Right ventricle myocardium inferior (tissue), 1 donor: ENCODE data around the gene PTOV1. TPM values are rescaled to one million over a fixed set of nuclear protein-coding genes. Genes with fewer than 3 reads are reported as not detected.

Experiments used
- ATAC-seq: fragments of 200-7000 bp; cut with Tn5 transposase; one replicate; pipeline ENCODE4 v1.9.1; 2020; ENCODE audit warnings: mild to moderate bottlenecking, moderate library complexity
- DNase-seq: peaks from one replicate; pipeline ENCODE4 v3.0.0; 2021; ENCODE audit errors: missing footprints
- intact Hi-C: fragments of 100-400 bp; cut with DNase I; formaldehyde crosslinking; loops from one replicate; pipeline ENCODE4 v1.11.0; 2022
- total RNA-seq: library from RNA; stranded (reverse); fragmentation: NEBNext Ultra II Directional; extraction: Animal tissue kit (Norgen Biotek cat#: 25700); gene quantifications from one replicate; pipeline ENCODE4 v1.2.1, GENCODE V29; 2021
- donor health status: DM: no; HTN: yes; CAD: no; lungs with severe emphysema.

The PTOV1 gene
- total RNA-seq, 1 donor from 2014 or later = 122 TPM

DNA sequence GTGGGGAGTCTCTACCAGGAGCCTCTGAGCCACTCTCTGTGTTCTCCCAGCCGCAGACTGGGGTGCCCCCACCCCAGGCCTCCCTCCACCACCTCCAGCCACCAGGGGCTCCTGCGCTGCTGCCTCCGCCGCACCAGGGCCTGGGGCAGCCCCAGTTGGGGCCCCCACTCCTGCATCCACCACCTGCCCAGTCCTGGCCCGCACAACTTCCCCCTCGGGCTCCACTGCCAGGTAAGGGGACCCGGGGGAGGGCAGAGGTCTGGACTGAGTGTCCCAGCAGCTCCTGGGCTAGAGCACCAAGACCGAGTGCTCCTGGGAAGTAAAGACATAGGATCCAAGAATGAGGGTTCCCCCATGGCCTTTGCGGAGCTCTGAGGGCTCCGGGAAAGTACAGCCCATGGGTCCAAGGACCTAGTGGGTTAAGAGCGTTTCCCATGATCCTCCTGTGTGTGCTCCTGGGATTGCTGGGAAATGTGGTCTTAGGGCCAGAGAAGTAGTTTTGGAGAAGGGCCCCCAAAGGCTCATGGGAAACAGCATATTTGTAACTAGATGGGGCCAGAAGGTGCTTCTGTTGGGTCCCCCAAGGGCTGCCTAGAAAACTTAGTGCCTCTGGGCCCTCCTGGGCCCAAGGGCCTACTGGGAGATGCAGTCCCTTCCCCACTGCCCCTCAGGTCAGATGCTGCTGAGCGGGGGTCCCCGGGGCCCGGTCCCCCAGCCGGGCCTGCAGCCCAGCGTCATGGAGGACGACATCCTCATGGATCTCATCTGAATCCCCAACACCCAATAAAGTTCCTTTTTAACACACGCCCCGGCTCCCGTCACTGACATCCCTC is 14.6 kb upstream of the PTOV1 start:
- DNase-seq (no peak), ATAC-seq (no peak)
- intact Hi-C loops = no loop called here

GRCh38 chr19:49837009-49837310 is 14.0 kb upstream of the PTOV1 start:
- DNase-seq (no peak), ATAC-seq (no peak)
- intact Hi-C loops = no loop called here

GRCh38 chr19:49837425-49837824 is 13.5 kb upstream of the PTOV1 start:
- DNase-seq (no peak), ATAC-seq (no peak)
- intact Hi-C loops = no loop called here

- ATAC-seq (peak; percentile 55), DNase-seq (no peak)
- intact Hi-C loops = loop anchor here (2.0 kb wide), 1 partner anchor 14 kb away; no protein-coding TSS in a partner anchor
Observed at GRCh38 chr19:49838885-49839588, 11.9 kb upstream of the PTOV1 start.

GRCh38 chr19:49839713-49840112 is 11.2 kb upstream of the PTOV1 start:
- no peak for ATAC-seq
- intact Hi-C loops = loop anchor here (2.0 kb wide), 1 partner anchor 15 kb away; no protein-coding TSS in a partner anchor
- no peak for DNase-seq

DNA sequence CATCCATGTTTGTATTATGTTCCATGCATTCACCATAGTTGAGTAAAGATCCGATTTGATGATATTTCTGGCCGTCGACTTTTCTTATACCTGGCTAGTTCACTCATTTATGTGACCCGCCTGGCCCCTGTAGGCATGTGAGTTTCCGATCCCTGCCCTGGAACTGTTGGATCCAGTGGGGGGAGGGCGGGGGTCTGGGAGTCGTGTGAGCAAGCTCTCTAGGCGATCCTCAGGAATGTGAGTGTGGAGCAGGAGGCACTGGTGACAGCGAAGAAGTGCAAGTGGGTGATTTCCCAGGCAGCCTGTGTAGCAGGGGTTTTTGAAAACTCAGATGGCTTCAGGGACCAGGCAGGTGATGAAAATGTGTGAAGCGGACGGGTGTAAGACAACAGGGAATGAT is 10.6 kb upstream of the PTOV1 start:
- DNase-seq (no peak), ATAC-seq (no peak)
- intact Hi-C loops = no loop called here

DNA sequence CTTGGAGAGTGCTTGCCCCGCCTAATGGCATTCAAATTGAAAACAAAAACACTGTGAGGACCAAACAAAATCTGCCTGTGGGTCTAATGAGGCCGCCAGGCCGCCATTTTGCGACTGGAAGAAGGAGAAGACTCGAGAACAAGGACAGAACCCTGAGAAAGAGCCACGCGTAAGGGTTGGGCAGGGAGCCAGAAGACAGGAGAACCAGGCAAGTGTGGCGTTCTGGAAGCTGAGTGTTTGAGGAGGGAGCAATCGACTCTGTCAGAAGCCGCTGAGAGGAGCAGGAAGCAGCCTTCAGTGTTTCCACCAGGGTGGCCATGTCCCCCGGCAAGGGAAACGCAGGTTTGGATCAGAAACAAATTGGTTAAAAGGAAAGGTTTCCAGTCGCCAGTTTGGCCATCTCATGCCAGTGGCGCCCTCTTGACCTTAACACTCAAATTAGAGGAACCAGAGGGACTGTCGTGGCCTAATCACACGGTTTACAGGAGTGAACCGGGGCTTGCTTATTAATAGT is 10.2 kb upstream of the PTOV1 start:
- DNase-seq (no peak), ATAC-seq (no peak)
- intact Hi-C loops = no loop called here

DNA sequence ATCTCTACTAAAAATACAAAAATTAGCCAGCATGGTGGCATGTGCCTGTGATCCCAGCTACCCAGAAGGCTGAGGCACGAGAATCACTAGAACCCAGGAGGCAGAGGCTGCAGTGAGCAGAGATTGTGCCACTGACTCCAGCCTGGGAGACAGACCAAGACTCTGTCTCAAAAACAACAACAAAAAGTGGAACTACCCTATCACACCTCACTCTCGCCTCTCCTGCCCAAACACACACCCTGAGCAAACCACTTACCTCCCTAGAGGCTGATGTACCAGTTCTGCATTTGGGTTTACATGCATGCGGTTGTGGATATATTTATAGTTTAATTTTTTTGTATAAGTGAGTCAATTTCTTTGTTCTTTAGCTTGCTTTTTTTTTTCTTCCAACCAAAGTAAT is 7.7 kb upstream of the PTOV1 start:
- no peak for DNase-seq
- ATAC-seq = no peak
- intact Hi-C loops = no loop called here

DNA sequence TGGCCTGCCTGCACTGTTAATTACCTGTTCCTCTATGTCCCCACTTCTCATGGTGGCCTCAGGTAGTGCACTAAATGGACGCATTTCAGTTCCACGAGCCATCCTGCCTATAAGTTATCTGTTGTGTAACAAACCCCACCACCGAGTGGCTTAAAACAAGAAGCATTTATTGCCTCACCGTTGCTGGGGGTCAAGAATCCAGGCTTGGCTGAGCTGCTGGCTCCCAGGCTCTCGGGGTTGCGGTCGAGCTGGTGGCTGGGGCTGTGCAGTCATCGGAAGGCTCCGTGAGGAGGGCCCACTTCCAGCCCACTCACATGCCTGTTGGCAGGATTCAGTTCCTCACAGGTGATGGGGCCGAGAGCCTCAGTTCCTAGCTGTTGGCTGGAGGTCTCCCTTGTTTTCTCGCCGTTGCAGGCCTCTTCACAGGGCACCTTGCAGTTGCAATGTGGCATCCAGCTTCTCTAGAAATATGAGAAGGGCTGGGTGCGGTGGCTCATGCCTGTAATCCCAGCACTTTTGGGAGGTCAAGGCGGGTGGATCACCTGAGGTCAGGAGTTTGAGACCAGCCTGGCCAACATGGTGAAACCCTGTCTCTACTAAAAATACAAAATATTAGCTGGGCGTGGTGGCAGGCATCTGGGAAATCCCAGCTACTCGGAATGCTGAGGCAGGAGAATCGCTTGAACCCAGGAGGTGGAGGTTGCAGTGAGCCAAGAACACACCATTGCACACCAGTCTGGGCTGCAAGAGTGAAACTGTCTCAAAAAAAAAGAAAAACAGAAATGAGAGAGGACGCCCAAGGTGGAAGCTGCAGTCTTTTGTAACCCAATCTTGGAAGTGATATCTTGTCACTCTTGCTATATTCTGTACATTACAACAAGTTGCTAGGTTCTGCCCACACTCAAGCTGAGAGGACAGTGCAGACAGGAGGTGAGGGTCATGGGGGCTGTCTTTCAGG is 6.5 kb upstream of the PTOV1 start:
- no peak for ATAC-seq
- DNase-seq = no peak
- intact Hi-C loops = no loop called here

GRCh38 chr19:49845414-49845813 is 5.5 kb upstream of the PTOV1 start:
- ATAC-seq (no peak), DNase-seq (no peak)
- intact Hi-C loops = no loop called here

DNA sequence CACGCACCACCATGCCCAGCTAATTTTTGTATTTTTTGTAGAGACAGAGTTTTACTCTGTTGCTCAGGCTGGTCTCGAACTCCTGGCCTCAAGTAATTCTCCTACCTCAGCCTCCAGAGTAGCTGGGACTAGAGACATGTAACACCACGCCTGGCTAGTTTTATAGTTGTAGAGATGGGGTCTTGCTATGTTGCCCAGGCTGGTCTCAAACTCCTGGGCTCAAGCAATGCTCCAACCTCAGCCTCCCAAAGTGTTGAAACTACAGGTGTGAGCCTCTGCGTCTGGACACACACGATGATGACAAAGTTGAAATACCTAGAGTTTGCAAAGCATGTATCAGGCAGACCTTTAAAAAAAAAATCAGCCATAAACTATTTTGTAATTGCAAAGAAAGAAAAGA is 4.6 kb upstream of the PTOV1 start:
- intact Hi-C loops = no loop called here
- no peak for DNase-seq
- ATAC-seq = no peak

- DNase-seq (no peak), ATAC-seq (no peak)
- intact Hi-C loops = no loop called here
Observed at GRCh38 chr19:49847731-49848696, 2.9 kb upstream of the PTOV1 start.

DNA sequence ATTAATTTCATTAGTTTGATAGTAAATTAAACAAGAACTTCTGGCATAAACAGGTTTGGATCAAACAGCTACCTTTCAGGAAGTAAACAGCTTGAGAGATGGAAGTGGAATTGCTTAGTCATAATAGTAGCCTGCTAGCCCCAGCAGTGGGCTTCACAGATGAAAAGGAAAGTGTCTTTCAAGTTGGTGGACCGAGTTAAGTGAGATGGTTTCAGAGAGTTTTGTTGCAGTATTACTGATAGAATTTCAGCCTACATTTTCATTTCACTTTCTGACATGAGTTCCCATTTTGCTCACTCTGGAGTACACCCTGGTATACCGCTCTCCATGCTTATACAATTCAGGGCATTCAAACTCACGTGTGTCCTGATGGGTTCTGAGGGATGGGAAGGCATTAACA is 2.0 kb upstream of the PTOV1 start:
- intact Hi-C loops = no loop called here

DNA sequence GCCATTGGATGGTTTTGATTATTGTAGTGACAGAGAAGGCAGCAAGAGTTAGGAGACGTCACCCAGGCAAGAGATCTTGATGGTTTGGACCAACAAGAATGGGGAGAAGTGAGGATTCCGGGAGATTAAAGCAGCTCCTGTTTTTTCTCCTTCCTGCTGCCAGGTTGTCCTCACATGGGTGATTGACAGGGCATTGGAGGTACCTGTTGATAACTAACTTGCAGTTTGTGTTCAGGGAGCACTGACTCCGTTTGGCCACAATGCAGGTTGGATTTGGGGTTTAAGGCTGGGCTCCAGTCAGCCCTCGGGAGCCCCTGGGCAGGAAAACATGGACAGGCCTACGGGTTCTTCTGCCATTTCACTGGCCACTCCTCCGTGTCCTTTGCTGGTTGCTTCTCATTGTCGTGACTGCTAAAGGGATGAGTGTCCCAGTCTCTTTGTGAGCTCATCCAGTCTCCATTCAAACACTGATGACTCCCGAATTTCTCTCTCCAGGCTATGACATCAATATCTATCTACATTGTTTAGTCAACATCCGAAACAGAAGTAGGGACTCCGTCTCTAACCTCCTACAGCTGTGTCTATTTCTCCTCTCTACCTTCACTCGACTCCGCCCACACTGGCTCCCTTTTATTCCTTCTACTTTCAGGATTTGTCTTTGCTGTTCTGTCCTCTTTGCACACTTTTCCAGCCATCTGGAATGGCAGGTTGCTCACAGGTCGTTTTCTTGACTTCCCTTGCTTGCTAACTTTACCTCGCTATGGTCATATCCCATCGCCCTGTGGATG is 1.3 kb upstream of the PTOV1 start:
- DNase-seq (no peak), ATAC-seq (no peak)
- intact Hi-C loops = loop anchor here (2.0 kb wide), 3 partner anchors 17 to 83 kb away; partner anchors contain the start of genes AP2A1, FUZ and PNKP

More for the DNA sequence above, 2.0 kb upstream of the PTOV1 start:
- DNase-seq = no peak
- no peak for ATAC-seq

DNA sequence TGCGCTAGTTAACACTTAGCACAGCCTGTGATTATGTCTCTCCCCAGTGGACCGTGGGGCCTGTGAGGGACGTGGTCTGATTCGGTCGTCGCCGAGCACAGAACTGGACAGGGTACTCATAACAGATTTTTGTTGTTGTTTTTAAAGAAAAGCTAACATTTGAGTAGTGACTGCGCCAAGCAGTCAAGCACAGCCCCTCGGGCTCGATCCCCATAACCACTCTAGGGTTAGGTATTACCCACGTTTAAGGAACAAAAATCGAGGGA is 805 bp upstream of the PTOV1 start:
- intact Hi-C loops = loop anchor here (2.0 kb wide), 3 partner anchors 17 to 83 kb away; partner anchors contain the start of genes AP2A1, FUZ and PNKP
- DNase-seq (no peak), ATAC-seq (no peak)

- DNase-seq = no peak
- intact Hi-C loops = loop anchor here (2.0 kb wide), 3 partner anchors 15 to 85 kb away; partner anchors contain the start of genes AP2A1, FUZ and PNKP
- no peak for ATAC-seq
Observed at GRCh38 chr19:49851456-49852259, 699 bp downstream of the PTOV1 start.
